ENCODE data around the gene HSD17B12. TPM values are rescaled to one million over a fixed set of nuclear protein-coding genes. Genes with fewer than 3 reads are reported as not detected.

HSD17B12 gene
- total RNA-seq, 1 donor: 122 TPM

- Histone ChIP-seq H3K36me3 (ENCODE audit: insufficient read depth, low read length) (peaks cover 14% of the 10 kb centered on the region), H3K9me3 (ENCODE audit: low read depth, low read length) (no peaks in the 10 kb centered on the region), H3K4me3 (ENCODE audit: insufficient read depth, low read length) (no peak overlapping the region), H3K4me2 (ENCODE audit: insufficient read depth, low read length) (no peak overlapping the region), H3K27ac (ENCODE audit: low read depth, low read length) (no peak overlapping the region), H3K27me3 (ENCODE audit: insufficient read depth, low read length) (no peaks in the 10 kb centered on the region), H2AFZ (ENCODE audit: low read length) (no peak overlapping the region), H4K20me1 (ENCODE audit: insufficient read depth, low read length) (peaks cover 16% of the 10 kb centered on the region), H3K79me2 (ENCODE audit: insufficient read depth, low read length) (no peaks in the 10 kb centered on the region), H3K4me1 (ENCODE audit: insufficient read depth, low read length) (peaks cover 18% of the 10 kb centered on the region)
- no peak for DNase-seq (ENCODE audit: insufficient read length, low spot score, missing footprints)
- TF ChIP-seq CTCF (IDR thresholded peaks at IDR 0.05; ENCODE audit: extremely low read depth, low read depth, low read length): no peak
Observed at GRCh38 chr11:43835104-43835503, 154.6 kb downstream of the HSD17B12 start.

GRCh38 chr11:43837879-43838278 lies 157.3 kb downstream of the HSD17B12 start:
- Histone ChIP-seq H3K79me2 (ENCODE audit: insufficient read depth, low read length) (no peaks in the 10 kb centered on the region), H2AFZ (ENCODE audit: low read length) (no peak overlapping the region), H3K27ac (ENCODE audit: low read depth, low read length) (no peak overlapping the region), H3K4me1 (ENCODE audit: insufficient read depth, low read length) (peaks cover 4% of the 10 kb centered on the region), H3K4me3 (ENCODE audit: insufficient read depth, low read length) (no peak overlapping the region), H3K4me2 (ENCODE audit: insufficient read depth, low read length) (no peak overlapping the region), H4K20me1 (ENCODE audit: insufficient read depth, low read length) (peaks cover 3% of the 10 kb centered on the region), H3K36me3 (ENCODE audit: insufficient read depth, low read length) (peaks cover 9% of the 10 kb centered on the region), H3K9me3 (ENCODE audit: low read depth, low read length) (no peaks in the 10 kb centered on the region), H3K27me3 (ENCODE audit: insufficient read depth, low read length) (no peaks in the 10 kb centered on the region)
- DNase-seq (ENCODE audit: insufficient read length, low spot score, missing footprints): no peak
- no peak for TF ChIP-seq CTCF (IDR thresholded peaks at IDR 0.05; ENCODE audit: extremely low read depth, low read depth, low read length)

- no peak overlapping the region for H2AFZ ChIP-seq (ENCODE audit: low read length)
- no peak overlapping the region for H3K4me2 ChIP-seq (ENCODE audit: insufficient read depth, low read length)
- no peak for TF ChIP-seq CTCF (IDR thresholded peaks at IDR 0.05; ENCODE audit: extremely low read depth, low read depth, low read length)
- DNase-seq (ENCODE audit: insufficient read length, low spot score, missing footprints): no peak
- no peaks in the 10 kb centered on the region for H3K9me3 ChIP-seq (ENCODE audit: low read depth, low read length)
- H3K79me2 ChIP-seq (ENCODE audit: insufficient read depth, low read length): no peaks in the 10 kb centered on the region
- peaks cover 2% of the 10 kb centered on the region for H4K20me1 ChIP-seq (ENCODE audit: insufficient read depth, low read length)
- no peaks in the 10 kb centered on the region for H3K27me3 ChIP-seq (ENCODE audit: insufficient read depth, low read length)
- H3K4me3 ChIP-seq (ENCODE audit: insufficient read depth, low read length): no peak overlapping the region
- peaks cover 5% of the 10 kb centered on the region for H3K36me3 ChIP-seq (ENCODE audit: insufficient read depth, low read length)
- no peak overlapping the region for H3K27ac ChIP-seq (ENCODE audit: low read depth, low read length)
- no peaks in the 10 kb centered on the region for H3K4me1 ChIP-seq (ENCODE audit: insufficient read depth, low read length)
Observed at GRCh38 chr11:43842021-43842420, 161.5 kb downstream of the HSD17B12 start.

- Histone ChIP-seq H3K36me3 (ENCODE audit: insufficient read depth, low read length) (no peaks in the 10 kb centered on the region), H4K20me1 (ENCODE audit: insufficient read depth, low read length) (peaks cover 2% of the 10 kb centered on the region), H3K9me3 (ENCODE audit: low read depth, low read length) (no peaks in the 10 kb centered on the region), H3K27me3 (ENCODE audit: insufficient read depth, low read length) (no peaks in the 10 kb centered on the region), H2AFZ (ENCODE audit: low read length) (no peak overlapping the region), H3K4me2 (ENCODE audit: insufficient read depth, low read length) (no peak overlapping the region), H3K27ac (ENCODE audit: low read depth, low read length) (no peak overlapping the region), H3K4me1 (ENCODE audit: insufficient read depth, low read length) (no peaks in the 10 kb centered on the region), H3K79me2 (ENCODE audit: insufficient read depth, low read length) (no peaks in the 10 kb centered on the region), H3K4me3 (ENCODE audit: insufficient read depth, low read length) (no peak overlapping the region)
- DNase-seq (ENCODE audit: insufficient read length, low spot score, missing footprints): no peak
- no peak for TF ChIP-seq CTCF (IDR thresholded peaks at IDR 0.05; ENCODE audit: extremely low read depth, low read depth, low read length)
Observed at GRCh38 chr11:43845816-43846215, 165.3 kb downstream of the HSD17B12 start.

All from osteoblast (primary cell).